Measurements from ENCODE around the gene TMEM218.
"Not testable (repeated sequence)": the region's sequence is repeated elsewhere in the genome, so short reads cannot be mapped to it uniquely, and the experiment has no call there.

The TMEM218 gene

GRCh38 chr11:125128450-125128849 is 17.0 kb upstream of the TMEM218 start:
- DNase-seq = no peak

DNA sequence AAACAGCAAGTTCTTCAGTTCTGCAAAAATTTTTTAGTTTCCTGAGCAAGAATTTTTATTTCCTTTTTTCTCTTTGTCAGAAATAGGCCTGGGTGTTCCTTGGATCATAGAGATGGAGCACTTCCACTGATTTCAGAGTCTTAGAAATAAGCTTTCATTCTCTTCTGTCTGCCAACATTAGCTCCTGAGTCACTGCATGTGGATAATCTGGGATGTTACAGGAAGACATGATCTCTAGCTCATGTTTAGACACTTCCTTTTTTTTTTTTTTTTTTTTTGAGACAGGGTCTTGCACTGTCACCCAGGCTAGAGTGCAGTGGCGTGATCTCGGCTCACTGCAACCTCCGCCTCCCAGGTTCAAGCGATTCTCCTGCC is 13.2 kb upstream of the TMEM218 start:
- no peak for DNase-seq

- no peak for DNase-seq
Measured at GRCh38 chr11:125123947-125124617, 12.7 kb upstream of the TMEM218 start.

DNA sequence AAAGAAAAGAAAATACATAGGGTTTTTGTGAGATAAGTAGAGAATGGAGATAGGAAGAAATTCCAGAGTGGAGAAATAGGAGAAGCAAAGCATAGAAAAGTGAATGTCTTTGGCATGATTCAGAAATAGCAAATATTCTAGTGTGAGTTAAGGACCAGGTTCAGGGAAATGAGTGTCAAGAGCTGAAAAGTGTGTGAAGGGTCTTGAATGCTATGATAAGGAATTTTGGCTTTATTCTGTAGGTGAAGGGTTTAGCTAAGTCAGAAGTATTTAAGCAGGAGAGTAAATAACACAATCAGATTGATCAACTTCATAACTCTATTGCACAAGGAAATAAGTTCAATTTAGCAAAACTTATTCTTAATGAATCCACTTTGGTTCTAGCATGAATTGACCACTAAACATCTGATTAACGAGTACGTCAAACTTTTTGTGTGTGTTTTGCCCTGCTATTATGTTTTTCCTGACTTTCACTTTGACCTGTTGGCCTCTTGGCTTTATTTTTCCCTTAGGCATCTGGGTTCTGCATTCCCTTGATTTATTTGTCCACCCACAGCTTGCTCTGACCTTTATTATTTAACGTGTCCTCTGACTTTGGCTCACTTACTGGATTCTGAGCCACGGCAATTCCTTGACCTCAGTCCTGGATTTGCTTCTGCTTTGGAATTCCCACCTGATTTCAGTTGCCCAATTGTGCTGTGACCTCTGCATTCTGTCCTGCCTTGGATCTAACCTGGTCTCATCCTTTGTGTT is 11.9 kb upstream of the TMEM218 start:
- DNase-seq = no peak

- DNase-seq = no peak
Measured at GRCh38 chr11:125117429-125117828, 6.0 kb upstream of the TMEM218 start.

DNA sequence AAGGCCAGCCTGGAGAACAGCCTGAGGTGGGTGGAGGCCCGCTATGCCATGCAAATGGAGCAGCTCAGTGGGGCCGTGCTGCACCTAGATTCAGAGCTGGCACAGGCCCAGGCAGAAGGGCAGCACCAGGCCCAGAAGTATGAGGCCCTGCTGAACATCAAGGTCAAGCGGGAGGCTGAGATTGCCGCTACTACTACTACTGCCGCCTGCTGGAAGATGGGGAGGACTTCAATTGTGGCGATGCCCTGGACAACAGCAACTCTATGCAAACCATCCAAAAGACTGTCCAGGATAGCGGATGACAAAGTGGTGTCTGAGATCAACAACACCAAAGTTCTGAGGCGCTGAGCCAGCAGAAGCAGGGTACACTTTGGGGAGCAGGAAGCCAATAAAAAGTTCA is 3.1 kb upstream of the TMEM218 start:
- DNase-seq = no peak

GRCh38 chr11:125112208-125112604 is 780 bp upstream of the TMEM218 start:
- no peak for DNase-seq

- peak; percentile 29 for DNase-seq
Measured at GRCh38 chr11:125111001-125111342, 454 bp downstream of the TMEM218 start.

GRCh38 chr11:125110506-125110905 is 920 bp downstream of the TMEM218 start:
- DNase-seq = no peak

DNA sequence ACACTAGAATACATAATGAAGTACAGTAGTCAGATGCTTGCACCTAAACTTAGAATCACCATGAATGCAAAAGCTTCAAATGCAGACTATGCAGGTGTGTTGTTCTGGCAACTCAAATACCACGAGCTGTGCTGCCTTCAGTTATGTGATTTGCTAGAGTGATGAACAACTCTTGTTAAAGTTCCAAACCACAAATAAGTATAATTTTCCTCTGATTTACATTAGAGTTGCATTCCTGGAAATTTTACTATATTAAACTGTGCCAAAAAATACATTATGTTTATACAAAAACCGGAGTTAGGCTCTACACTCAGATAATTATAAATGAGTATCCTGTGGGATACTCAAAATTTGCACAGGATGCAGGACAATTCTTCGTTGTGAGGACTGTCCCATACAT is 3.0 kb downstream of the TMEM218 start:
- no peak for DNase-seq

- DNase-seq = no peak
Measured at GRCh38 chr11:125105926-125106325, 5.5 kb downstream of the TMEM218 start.

- DNase-seq = no peak
Measured at GRCh38 chr11:125102510-125102909, 8.9 kb downstream of the TMEM218 start.

DNA sequence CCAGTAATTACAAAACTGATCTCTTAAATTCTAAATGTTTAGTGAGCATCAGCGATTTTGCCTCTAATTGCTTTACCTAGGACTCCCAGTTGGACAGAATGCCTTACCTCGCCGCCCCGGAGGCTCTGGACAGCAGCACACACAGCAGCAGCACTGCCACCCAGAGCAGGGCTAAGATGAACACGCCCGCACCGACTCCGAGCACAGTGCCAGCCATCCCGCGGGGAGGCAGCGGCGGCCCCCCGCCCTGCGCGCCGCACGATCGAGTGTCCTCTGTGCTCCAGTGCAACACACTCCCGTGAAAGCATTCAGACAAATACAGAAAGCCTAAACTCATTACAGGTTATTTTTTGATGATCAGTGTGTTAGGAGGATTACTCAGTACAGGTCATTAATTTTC is 9.4 kb downstream of the TMEM218 start:
- no peak for DNase-seq

DNA sequence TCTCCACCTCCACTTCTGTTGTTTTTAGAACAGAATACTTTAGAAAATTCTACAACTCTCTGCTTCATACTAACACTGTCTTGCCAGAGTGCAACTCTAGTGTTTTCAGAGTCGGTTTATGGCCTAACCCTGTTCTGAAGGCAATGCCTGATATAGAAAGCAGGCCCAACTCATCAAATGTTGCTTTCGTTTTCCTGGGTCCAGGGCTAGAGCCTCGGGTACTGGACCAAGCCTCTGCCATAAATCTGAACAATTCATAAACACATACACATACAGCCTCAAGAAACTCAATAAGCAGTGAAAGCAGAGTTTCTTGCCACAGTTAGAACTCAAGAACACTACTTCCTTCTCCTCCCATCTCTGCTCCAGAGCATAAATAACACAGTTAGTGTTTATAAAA is 9.8 kb downstream of the TMEM218 start:
- DNase-seq = no peak

- DNase-seq = no peak
Measured at GRCh38 chr11:125100136-125100535, 11.3 kb downstream of the TMEM218 start.

- DNase-seq = no peak
Measured at GRCh38 chr11:125094731-125095130, 16.7 kb downstream of the TMEM218 start.

DNA sequence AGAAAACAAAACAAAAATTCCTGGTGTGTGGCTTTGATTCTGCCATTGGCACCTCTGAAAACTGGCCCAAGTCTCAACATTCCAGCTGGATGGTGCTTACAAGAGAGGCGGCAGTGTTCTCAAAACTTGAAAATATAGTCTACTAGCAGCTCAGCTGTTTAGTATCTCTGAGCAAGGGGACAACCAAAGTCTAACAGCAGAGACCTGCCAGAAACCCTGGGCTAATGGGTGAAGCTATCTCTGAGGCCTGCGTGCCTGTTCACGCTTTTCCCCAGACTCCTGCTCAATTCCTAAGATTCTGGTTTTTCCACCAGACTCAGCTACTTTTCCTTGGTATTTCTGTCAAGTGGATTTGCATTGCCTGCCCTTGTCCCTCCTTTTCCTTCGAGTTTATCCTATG is 17.9 kb downstream of the TMEM218 start:
- DNase-seq = no peak

- DNase-seq = no peak
Measured at GRCh38 chr11:125092669-125093068, 18.8 kb downstream of the TMEM218 start.

DNA sequence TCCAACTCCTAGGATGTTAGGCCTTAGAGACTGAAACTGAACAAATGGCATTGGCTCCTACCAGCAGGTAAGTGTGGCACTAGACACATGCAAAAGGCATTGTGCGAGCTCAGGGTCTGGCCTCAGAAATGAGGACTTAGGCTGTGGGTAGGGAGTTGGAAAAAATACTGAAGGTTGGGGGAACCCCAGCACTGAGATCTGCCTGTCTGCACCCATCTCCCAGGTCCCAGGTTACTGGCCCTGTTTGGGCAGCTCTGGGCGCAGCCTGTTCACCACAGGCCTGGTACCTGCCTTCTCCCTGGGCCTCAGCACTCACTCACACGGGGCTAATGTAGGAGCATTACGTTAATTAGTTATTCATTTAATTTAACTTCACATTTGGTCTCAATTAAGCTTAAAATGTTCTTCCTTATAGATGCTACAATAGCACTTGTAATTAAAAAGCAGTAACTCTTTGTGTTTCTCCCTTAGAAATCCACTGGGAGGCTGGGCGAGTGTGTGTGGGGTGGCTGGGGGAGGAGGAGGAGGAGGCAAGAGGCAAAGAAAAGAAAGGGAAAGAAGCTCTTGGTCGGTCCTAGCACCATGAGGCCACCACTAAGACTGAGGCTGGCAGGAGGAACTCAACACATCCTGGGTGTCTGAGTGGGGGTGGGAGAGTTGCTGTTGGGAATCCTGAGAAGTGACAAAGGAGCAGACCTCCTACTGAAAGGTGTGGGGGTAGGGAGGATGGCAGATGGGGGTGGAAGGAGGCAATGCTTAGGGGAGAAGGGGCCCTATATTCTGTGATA is 19.4 kb downstream of the TMEM218 start:
- no peak for DNase-seq

GRCh38 chr11:125091247-125091876 is 20.1 kb downstream of the TMEM218 start:
- no peak for DNase-seq

- no peak for DNase-seq
Measured at GRCh38 chr11:125090816-125091215, 20.6 kb downstream of the TMEM218 start.

- not testable (repeated sequence) for DNase-seq
Measured at GRCh38 chr11:125090151-125090550, 21.3 kb downstream of the TMEM218 start.

DNA sequence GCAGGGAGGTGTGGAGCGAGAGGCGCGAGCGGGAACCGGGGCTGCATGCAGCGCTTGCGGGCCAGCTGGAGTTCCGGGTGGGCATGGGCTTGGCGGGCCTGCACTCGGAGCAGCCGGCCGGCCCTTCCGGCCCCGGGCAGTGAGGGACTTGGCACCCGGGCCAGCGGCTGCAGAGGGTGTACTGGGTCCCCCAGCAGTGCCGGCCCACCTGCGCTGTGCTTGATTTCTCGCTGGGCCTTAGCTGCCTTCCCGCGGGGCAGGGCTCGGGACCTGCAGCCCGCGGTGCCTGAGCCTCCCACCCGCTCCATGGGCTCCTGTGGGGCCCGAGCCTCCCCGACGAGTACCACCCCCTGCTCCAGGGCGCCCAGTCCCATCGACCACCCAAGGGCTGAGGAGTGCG is 21.9 kb downstream of the TMEM218 start:
- DNase-seq = not testable (repeated sequence)

Data from SHP77 treated with DMSO at 0.1 percent for 48 hours (cell line).